A172 (cell line): Measurements from ENCODE around the gene DOCK6. TPM values are rescaled to one million over a fixed set of nuclear protein-coding genes. Genes with fewer than 3 reads are reported as not detected.

Source experiments
- DNase-seq: peaks from one replicate; pipeline ENCODE4 v3.0.0-alpha.2; 2015; ENCODE audit warnings: low spot score
- total RNA-seq: library from RNA; depleted of rRNA; stranded (reverse); fragments of >200 nt; shearing (Covaris generic); gene quantifications from 2 replicates; pipeline ENCODE4 v1.2.3, GENCODE V29; 2014

Gene DOCK6
- total RNA-seq, 1 experiment from 2014 or later: 4.4 TPM

- DNase-seq: no peak
Measured at GRCh38 chr19:11244846-11245589, 17.3 kb downstream of the DOCK6 start.

- DNase-seq: no peak
Measured at GRCh38 chr19:11243798-11244169, 18.5 kb downstream of the DOCK6 start.

- peak; percentile 84 for DNase-seq
Measured at GRCh38 chr19:11242864-11243797, 19.2 kb downstream of the DOCK6 start.

- no peak for DNase-seq
Measured at GRCh38 chr19:11242025-11242424, 20.3 kb downstream of the DOCK6 start.

DNA sequence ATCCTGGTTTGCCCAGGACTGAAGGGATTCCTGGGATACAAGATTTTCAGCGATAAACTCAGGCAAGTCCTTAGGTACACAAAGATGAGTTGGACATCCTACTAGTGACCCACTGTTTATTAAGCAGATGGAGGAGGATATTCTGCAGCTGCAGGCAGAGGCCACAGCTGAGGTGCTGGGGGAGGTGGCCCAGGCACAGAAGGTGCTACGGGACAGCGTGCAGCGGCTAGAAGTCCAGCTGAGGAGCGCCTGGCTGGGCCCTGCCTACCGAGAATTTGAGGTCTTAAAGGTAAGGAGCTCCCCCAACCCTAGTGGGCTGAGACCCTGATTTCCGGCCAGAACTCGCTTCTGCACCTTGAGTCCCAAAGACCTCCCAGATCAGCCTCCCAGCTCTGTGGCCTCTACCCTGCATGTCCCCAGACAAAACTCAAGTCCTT lies 22.3 kb downstream of the DOCK6 start:
- DNase-seq: no peak

- no peak for DNase-seq
Measured at GRCh38 chr19:11239377-11240000, 22.8 kb downstream of the DOCK6 start, which contains the start of gene ANGPTL8. Gene ANGPTL8 (plus strand): TSS chr19:11239619. CDS start chr19:11239638, 19 bp downstream.

GRCh38 chr19:11238781-11239376 lies 23.4 kb downstream of the DOCK6 start:
- DNase-seq: no peak

DNA sequence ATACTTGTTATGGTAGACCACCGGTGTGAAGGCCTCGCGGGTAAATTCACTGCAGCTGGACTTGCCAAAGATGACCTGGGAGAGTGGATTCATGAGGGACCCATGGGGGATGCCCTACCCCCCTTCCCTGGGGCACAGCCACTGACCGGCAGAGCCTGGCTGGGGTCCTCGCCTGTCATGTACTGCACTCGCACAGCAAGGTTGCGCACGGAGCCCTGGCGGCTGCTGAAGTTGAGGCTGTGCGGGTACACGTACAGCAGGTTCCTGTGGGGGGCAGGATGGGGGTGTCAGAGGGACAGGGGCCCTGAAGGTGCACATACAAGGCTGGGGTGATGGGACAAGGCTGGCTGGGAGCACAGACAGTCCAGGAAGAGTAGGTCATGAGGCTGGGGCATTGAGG lies 24.3 kb downstream of the DOCK6 start:
- no peak for DNase-seq

GRCh38 chr19:11237321-11237720 lies 25.0 kb downstream of the DOCK6 start:
- no peak for DNase-seq

GRCh38 chr19:11236324-11237301 lies 25.7 kb downstream of the DOCK6 start:
- DNase-seq: no peak

GRCh38 chr19:11234486-11235075 lies 27.7 kb downstream of the DOCK6 start:
- no peak for DNase-seq

DNA sequence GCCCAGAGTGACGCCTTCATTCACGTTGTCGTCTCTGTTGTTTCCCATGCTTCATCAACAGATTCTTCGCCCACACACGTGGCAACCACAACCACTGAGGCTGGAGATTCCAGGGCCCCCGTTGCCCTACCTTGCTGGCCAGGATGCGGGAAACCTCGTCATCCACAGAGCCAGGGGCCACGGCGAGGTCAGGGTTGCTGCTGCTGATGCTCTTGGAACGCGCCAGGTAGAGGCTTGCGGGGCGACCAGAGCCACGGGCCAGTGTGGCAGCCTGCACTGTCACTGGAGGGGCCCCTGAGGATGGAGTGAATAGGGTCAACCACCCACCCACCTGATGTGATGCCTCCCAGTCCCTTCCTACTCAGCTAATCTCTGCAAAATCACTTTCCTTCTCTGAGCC lies 29.3 kb downstream of the DOCK6 start:
- DNase-seq: no peak

DNA sequence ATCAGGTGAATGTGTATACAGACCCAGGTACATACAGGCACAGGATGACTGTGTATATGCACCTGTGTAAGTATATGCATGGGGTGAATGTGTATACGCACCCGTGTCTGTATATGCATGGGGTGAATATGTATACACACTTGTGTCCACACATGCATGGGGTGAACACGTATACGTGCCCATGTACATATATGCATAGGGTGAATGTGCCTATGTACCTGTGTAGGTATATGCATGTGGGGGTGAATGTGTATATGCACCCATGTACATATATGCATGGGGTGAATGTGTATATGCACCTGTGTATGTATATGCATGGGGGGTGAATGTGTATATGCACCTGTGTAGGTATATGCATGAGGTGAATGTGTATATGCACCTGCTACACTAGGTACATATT lies 29.8 kb downstream of the DOCK6 start:
- DNase-seq: no peak

GRCh38 chr19:11230621-11231386 lies 31.5 kb downstream of the DOCK6 start:
- no peak for DNase-seq

- peak; percentile 37 for DNase-seq
Measured at GRCh38 chr19:11227195-11227886, 35.0 kb downstream of the DOCK6 start.

- DNase-seq: no peak
Measured at GRCh38 chr19:11226716-11227166, 35.6 kb downstream of the DOCK6 start.

DNA sequence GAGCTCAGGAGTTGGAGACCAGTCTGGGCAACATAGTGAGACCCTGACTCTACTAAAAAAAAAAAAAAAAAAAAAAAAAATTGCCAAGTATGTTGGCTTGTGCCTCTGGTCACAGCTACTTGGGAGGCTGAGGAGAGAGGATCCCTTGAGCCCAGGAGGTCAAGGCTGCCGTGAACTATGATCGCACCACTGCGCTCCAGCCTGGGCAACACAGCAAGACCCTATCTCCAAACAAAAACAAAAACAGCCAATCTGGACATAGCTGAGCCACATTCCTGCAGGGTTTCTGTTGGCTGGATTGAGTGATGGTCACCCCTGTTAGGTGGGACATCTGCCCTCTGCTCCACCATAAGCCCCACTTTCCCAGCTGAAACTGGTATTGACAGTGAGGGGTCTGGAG lies 36.5 kb downstream of the DOCK6 start:
- no peak for DNase-seq

GRCh38 chr19:11225172-11225571 lies 37.2 kb downstream of the DOCK6 start:
- no peak for DNase-seq

GRCh38 chr19:11224429-11224828 lies 37.9 kb downstream of the DOCK6 start:
- no peak for DNase-seq
